ENCODE measurements around the gene SEH1L. TPM values are rescaled to one million over a fixed set of nuclear protein-coding genes. Genes with fewer than 3 reads are reported as not detected.
"Not testable (repeated sequence)": the region's sequence is repeated elsewhere in the genome, so short reads cannot be mapped to it uniquely, and the experiment has no call there.

The SEH1L gene
- total RNA-seq, 1 donor from 2014 or later: 108 TPM

DNA sequence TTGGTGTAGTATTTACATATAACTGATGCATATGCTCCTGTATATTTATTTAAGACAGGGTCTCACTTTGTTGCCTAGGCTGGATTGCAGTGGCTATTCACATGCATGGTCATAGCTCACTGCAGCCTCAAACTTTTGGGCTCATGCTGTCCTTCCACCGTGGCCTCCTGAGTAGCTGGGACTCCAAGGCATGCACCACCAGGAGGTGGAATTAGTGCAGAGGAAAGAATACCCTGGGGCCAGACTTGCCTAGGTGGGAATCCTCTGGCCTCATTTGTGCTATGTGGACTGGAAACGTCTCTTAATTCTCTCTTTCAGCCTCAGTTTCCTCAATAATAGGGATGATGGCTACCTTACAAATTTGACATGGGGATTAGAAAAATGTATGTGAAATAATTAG lies 45.6 kb downstream of the SEH1L start:
- Histone ChIP-seq H3K36me3 (ENCODE audit: control insufficient read depth, insufficient read depth, low read length) (no peaks in the 10 kb centered on the region), H3K27me3 (ENCODE audit: control insufficient read depth, insufficient read depth, low read length) (no peaks in the 10 kb centered on the region), H3K4me3 (ENCODE audit: low read depth, low read length) (no peak overlapping the region)
- DNase-seq (ENCODE audit: low read depth): no peak
- FAIRE-seq: no peak
- TF ChIP-seq, protein P1, sequence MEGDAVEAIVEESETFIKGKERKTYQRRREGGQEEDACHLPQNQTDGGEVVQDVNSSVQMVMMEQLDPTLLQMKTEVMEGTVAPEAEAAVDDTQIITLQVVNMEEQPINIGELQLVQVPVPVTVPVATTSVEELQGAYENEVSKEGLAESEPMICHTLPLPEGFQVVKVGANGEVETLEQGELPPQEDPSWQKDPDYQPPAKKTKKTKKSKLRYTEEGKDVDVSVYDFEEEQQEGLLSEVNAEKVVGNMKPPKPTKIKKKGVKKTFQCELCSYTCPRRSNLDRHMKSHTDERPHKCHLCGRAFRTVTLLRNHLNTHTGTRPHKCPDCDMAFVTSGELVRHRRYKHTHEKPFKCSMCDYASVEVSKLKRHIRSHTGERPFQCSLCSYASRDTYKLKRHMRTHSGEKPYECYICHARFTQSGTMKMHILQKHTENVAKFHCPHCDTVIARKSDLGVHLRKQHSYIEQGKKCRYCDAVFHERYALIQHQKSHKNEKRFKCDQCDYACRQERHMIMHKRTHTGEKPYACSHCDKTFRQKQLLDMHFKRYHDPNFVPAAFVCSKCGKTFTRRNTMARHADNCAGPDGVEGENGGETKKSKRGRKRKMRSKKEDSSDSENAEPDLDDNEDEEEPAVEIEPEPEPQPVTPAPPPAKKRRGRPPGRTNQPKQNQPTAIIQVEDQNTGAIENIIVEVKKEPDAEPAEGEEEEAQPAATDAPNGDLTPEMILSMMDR (IDR thresholded peaks at IDR 0.05; ENCODE audit: insufficient read depth, low read length, severe bottlenecking): no peak

DNA sequence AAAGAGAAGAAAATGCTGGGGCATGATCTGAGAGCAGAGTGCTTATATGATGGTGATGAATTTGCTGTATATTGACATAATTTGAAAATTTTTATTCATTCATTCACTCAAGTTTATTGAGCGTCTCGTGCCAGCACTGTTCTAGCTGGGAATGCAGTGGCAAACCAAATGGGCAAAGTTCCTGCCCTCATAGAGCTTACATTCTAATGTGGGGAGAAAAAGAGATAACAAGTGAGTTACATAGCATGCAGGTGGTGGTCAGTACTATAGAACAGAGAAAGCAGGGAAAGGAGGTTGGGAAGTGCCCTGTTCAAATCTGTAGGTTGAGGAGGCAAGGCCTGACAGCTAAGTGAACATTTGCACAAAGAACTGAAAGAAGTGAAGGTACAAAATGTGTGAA lies 47.6 kb downstream of the SEH1L start:
- H3K4me3 ChIP-seq (ENCODE audit: low read depth, low read length): no peak overlapping the region
- H3K27me3 ChIP-seq (ENCODE audit: control insufficient read depth, insufficient read depth, low read length): no peaks in the 10 kb centered on the region
- TF ChIP-seq, protein P1 (IDR thresholded peaks at IDR 0.05; ENCODE audit: insufficient read depth, low read length, severe bottlenecking): no peak
- H3K36me3 ChIP-seq (ENCODE audit: control insufficient read depth, insufficient read depth, low read length): no peaks in the 10 kb centered on the region
- FAIRE-seq (no peak), DNase-seq (ENCODE audit: low read depth) (no peak)

DNA sequence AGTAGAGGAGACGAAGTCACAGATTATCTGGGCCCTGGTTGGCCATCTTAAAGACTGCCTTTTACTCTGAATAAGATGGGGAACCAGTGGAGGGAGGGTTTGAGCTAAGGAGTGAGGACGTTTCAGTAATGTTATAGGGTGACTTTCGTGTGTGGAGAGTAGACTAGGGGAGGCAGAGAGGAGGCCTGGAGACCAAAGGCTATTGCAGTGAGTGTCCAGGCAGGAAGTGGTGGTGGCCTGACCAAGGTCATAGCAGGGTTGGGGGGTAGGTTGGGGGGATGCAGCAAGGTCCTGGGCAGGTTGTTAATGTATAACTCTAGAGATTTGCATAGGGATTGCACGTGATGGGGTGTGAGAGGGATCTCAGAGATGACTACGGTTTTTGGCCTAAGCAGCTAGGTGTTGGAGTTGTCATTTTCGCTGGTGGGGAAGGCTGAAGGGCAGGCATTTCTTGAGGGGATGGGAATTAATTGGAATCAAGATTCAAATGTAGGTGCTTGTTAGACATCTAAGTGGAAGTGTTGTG lies 48.2 kb downstream of the SEH1L start:
- H3K27me3 ChIP-seq (ENCODE audit: control insufficient read depth, insufficient read depth, low read length): no peaks in the 10 kb centered on the region
- H3K4me3 ChIP-seq (ENCODE audit: low read depth, low read length): no peak overlapping the region
- DNase-seq (ENCODE audit: low read depth) (no peak), FAIRE-seq (no peak)
- TF ChIP-seq, protein P1 (IDR thresholded peaks at IDR 0.05; ENCODE audit: insufficient read depth, low read length, severe bottlenecking): no peak
- no peaks in the 10 kb centered on the region for H3K36me3 ChIP-seq (ENCODE audit: control insufficient read depth, insufficient read depth, low read length)

DNA sequence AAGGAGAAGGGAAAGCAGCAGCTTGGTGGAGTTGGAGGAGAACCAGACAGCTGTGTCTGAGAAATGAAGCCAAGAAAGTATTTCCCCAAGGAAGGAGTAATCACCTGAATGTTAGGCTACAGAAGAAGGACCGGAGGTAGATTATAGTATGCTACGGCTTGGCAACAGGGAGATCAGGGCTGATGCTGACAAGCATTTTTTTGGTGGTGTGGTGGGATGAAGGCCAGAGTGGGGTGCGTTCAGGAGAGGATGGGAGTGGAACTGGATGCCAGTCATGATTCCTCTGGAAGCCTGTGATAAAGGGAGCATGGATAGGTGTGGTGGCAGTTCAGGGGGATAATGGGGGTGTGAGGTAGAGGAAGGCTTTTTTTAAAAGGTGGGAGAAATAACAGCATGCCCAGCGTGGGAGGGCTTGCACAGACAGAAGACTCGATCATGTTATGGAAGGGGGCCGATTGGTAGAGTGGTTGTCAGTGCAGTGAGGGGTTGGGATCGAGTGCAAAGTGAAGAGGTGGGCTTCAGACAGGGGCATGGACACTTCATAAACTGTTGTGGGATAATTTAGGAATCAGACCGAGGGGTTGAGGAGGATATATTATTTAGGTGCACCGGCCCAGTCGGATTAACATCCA lies 49.0 kb downstream of the SEH1L start:
- no peaks in the 10 kb centered on the region for H3K27me3 ChIP-seq (ENCODE audit: control insufficient read depth, insufficient read depth, low read length)
- no peak overlapping the region for H3K4me3 ChIP-seq (ENCODE audit: low read depth, low read length)
- H3K36me3 ChIP-seq (ENCODE audit: control insufficient read depth, insufficient read depth, low read length): no peaks in the 10 kb centered on the region
- TF ChIP-seq, protein P1 (IDR thresholded peaks at IDR 0.05; ENCODE audit: insufficient read depth, low read length, severe bottlenecking): no peak
- no peak for FAIRE-seq
- no peak for DNase-seq (ENCODE audit: low read depth)

DNA sequence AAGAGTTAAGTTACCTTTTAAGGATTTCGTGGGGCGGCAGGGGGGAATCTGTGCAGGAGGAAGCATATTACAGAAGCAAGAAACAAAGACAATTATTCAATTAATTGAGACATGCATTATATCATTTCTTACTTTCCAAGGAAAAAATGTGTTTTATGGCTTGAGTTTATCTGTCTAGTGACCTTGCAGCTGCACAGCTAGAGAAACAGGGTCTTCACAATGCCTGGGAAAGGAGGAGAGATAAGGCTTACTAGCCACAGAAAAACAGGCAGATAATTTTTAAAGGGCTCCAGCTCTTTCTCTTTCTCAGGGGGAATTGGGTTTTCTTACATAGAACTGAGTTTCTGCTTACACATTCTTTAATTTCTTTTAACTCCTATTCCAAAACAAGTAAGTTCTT lies 49.5 kb downstream of the SEH1L start:
- DNase-seq (ENCODE audit: low read depth); H3K4me3 ChIP-seq (ENCODE audit: low read depth, low read length); FAIRE-seq; H3K36me3 ChIP-seq (ENCODE audit: control insufficient read depth, insufficient read depth, low read length); H3K27me3 ChIP-seq (ENCODE audit: control insufficient read depth, insufficient read depth, low read length): not testable (repeated sequence)

DNA sequence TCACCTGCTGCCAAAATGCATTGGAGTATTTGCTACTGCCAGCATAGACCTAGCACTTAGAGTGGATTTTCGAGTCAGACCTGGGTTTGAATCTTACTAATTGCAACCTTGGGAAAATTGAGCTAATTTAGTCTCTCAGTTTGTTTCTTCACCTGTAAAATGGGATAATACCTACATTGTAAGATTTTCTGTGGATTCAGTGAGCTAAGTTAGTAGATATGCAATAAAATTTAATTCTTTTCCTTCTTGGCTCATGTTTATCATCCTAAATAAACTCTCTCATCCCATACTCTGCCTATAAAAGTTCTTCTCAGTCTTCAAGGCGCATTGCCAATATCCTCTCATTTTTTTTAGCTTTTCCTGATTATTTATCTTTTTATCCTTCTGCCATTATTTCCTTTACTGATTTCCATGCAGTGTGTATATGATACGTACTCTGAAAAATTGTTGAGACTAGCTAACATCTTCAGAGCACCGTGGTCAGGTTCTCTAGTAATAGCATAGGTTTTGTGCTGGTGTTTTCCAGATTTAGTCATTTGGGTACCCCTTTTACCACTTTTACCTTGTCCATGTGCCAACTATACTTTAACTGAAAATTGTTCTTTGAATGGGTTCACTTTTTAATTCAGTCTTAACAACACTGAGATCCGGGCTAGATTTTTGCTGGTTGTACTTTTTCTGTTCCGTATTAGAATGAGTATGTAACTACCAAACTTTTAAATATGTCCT lies 50.7 kb downstream of the SEH1L start:
- no peaks in the 10 kb centered on the region for H3K27me3 ChIP-seq (ENCODE audit: control insufficient read depth, insufficient read depth, low read length)
- TF ChIP-seq, protein P1 (IDR thresholded peaks at IDR 0.05; ENCODE audit: insufficient read depth, low read length, severe bottlenecking): no peak
- FAIRE-seq: no peak
- no peaks in the 10 kb centered on the region for H3K36me3 ChIP-seq (ENCODE audit: control insufficient read depth, insufficient read depth, low read length)
- no peak overlapping the region for H3K4me3 ChIP-seq (ENCODE audit: low read depth, low read length)
- no peak for DNase-seq (ENCODE audit: low read depth)
